Activated CD4-positive, alpha-beta T cell treated with anti-CD3 and anti-CD28 coated beads for 48 hours (primary cell): ENCODE results near the gene HOXD13.
A peak's percentile ranks its signal among the peaks of the same experiment; 100 is the strongest.

ENCODE experiments used
- DNase-seq: peaks from one replicate; pipeline ENCODE4 v3.0.0-alpha.2; 2020

HOXD13 gene

DNA sequence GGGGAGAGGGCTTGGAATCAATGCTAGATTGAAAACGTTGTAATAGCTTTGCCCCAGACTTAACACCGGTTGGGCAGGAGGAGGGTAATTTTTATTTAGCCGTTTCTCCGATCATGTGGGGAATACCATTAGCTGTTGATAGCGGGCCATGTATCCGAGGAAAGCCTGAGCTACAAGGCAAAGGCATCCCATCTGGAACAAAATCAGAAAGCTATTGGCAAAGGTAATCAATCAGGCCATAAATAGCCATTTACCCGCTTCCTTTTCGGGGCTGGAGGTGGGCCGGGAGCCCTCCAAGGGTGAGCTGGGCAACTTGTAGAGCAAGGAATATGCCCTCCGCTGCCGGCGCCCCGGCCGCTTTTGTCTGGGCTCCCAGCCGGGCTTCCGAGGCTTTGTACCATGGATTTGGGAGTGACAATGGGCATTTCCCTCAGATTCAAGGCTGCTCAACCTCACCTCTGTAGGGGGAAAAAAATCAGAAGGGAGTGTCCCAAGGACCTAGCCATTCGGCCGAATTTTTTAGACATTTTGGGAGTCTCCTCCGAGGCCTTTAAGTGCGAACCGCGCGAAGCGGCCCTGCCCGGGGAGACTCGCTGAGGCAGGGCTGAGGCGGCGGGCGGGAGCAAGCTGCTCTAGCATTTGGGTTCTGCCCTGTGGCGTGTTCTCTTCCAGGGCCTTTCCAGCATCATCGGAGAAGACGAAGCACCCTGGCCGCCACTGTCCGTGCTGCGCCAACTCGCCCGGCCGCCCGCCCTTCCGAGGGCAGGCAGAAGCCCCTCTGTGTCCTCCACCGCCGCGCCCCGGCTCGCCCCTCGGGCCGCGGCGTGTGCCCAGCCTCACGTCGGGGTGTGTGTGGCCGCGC lies 28.9 kb downstream of the HOXD13 start:
- peak; percentile 34 for DNase-seq

- no peak for DNase-seq
Measured at GRCh38 chr2:176122052-176122682, 29.6 kb downstream of the HOXD13 start.

GRCh38 chr2:176122683-176123410 lies 30.3 kb downstream of the HOXD13 start, which contains the start of gene HOXD9:
HOXD9 (plus strand) TSS chr2:176122719; CDS start chr2:176122769, 50 bp downstream.
- peak; percentile 47 for DNase-seq

DNA sequence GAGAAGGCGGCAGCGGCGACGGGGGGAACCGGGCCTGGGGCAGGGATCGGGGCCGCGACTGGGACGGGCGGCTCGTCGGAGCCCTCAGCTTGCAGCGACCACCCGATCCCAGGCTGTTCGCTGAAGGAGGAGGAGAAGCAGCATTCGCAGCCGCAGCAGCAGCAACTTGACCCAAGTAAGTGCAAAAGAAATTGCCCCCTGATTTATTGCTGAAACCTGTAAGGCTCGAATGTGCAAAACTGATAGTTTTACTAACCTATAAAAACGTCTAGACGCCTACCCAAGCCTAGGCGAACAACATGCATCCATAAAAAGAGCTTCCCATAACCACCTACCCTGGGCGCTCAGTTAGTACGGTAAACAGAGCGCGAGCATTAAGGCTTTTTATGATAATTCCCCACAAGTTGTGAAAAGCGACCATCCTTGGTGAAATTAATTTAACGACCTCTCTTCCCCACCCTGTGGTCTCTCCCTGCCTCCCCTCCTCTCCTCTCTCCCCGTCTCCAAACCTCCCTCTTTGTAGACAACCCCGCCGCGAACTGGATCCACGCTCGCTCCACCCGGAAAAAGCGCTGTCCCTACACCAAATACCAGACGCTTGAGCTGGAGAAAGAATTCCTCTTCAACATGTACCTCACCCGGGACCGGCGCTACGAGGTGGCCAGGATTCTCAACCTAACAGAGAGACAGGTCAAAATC lies 31.0 kb downstream of the HOXD13 start:
- no peak for DNase-seq

- no peak for DNase-seq
Measured at GRCh38 chr2:176124110-176124946, 31.8 kb downstream of the HOXD13 start.

DNA sequence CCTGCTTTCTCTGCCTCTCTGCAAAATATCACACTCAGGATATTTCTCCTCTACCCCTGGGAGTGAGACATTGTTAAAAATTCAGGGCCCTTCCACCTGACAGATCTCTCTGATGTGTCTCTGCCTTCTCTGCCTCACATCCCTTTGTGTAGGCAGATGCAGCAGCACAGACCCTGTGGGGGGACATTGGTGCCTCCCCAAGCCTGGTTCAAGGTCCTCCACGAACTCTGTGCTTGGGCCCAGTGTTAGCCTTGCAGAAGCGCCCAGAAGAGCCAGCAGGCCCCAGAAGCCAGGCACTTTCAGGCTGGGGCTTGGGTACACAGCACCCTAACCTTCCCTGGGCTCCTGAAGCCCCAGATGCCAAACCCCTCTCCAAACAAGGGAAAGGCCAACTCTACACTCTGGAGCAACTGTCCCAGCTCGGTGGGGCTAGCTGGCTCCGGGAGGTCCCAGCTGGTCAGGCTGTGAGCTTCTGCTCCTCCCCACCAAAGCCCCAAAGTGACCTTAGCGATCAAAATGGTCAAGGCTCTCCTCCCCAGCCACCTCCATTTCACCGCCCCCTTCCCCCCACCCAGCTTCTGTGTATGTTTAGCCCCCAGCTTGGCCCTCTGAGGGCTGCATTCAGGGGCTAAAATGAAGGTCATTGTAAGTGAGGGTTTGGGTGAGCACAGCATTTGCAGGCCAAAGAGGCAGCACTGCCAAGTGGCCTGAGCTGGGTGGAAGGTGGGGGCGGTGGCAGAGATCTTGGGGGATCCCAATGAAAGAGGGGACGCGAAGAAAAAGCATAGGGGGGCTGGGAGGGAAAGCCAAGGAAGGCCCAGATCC lies 32.6 kb downstream of the HOXD13 start:
- DNase-seq: no peak

- DNase-seq: no peak
Measured at GRCh38 chr2:176125772-176126054, 33.2 kb downstream of the HOXD13 start.

GRCh38 chr2:176126929-176127773 lies 34.6 kb downstream of the HOXD13 start:
- DNase-seq: peak; percentile 74

DNA sequence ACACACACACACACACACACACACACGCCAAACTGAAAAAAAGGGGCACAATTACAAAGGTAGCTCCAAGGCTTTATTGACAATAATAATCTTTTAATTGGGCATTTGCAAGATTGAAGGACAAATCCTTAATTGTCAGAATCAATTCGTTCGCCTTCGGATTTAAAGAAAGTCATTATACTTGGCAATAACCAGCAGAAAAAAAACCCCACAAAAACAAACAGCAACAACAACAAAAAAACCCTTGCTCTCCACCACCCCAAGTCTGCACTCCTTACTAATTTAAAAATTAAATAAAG lies 35.2 kb downstream of the HOXD13 start:
- DNase-seq: no peak

DNA sequence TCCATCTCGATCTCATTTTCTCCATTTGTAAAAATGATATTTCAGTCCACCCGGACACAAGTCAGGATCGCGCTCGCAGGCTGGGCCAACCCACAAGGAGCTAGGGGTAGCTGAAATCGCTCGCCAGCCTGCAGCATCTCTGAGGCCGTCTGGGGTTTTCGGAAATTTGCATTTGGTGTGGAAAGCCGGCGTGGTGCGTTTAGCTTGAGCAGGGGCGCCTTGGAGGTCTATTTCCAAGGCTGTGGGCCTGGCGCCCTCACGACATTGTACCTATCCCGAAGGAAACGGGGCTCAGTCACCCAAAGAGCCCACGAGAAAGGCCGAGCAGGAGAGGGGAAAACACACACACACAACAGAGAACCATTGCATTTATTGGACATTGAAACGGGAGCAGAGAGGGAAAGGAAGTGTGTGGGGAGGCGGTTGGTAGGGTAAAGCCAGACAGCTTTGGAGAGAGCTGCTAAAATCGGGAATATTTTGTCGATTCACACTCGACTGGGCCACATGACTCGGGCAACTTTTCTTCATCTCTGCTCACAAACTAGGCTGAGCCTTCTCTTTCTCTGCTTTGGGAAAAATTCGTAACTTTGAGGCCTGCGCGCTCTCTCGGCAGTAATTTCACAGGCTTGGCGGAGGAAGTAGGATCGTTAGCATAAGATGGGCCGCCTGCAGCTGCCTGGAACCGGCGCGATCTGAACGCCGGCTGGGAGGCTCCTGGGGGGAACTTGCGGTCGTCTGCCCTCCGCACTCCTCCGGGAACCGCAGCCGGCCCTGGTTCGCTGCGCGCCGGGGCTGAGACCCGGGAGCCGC lies 35.9 kb downstream of the HOXD13 start:
- no peak for DNase-seq

DNA sequence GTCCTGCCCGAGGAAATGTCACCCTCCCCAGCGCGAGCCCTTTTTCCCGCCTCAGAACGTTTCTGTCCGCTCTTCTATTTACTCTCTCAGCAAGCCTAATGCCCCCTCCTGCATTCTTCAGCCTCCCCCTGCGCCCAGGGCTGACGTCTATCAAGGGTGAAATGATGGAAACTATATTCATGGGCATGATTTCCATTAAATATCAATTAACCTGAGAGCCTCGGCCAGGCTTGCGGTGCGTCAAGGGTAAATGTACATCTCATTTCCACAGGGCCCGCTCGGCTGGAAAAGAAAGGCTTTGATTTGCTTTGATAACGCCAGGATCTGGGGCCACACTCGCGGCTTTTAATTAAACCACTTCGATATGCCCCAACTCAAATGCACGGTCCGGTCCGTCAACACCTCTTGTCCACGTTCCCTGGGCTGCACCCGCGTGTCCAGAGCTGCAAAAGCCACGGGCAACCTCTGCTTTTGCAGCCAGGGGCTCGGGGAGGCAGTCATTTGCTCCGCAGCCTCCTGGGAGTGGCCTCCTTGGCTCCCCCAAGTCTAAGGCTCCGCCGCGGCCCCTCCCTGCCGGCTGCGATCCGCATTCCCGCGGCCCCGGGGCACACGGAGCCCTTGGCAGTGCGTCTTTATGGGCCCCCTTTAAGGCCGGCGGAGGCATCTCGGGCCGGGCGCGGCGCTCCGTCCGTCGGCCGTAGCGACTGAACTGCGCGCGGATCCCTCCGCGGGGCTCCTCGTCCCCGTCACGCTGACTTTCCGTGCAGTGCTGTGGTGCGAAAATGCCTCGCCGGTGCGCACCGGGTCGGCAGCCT lies 36.7 kb downstream of the HOXD13 start, which contains the start of gene HOXD8:
TSS of gene HOXD8 (plus strand) at position 724 of the 815 bp plus-strand sequence. CDS start 662 bp downstream, outside the sequence.
- no peak for DNase-seq

- DNase-seq: no peak
Measured at GRCh38 chr2:176129813-176130146, 37.3 kb downstream of the HOXD13 start.

DNA sequence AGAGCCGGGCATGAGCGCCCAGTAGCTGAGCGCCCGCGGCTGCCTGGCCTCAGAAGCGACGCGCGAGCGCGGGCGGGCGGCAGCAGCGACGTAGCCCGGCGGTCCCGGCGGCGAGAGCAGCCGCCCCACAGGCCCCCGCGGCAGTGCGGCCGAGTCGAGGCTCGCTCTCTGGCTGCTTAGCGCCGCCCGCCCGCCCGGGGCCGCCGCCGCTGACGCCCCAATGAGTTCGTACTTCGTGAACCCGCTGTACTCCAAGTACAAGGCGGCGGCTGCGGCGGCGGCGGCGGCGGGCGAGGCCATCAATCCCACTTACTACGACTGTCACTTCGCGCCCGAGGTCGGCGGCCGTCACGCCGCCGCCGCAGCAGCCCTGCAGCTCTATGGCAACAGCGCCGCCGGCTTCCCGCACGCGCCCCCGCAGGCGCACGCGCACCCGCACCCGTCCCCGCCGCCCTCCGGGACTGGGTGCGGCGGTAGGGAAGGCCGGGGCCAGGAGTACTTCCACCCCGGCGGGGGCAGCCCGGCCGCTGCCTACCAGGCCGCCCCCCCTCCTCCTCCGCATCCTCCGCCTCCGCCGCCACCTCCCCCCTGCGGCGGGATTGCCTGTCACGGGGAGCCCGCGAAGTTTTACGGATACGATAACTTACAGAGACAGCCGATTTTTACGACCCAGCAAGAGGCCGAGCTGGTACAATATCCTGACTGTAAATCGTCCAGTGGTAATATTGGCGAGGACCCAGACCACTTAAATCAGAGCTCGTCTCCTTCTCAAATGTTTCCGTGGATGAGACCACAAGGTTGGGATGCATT lies 37.8 kb downstream of the HOXD13 start:
- DNase-seq: no peak

GRCh38 chr2:176130957-176131847 lies 38.7 kb downstream of the HOXD13 start:
- DNase-seq: no peak

DNA sequence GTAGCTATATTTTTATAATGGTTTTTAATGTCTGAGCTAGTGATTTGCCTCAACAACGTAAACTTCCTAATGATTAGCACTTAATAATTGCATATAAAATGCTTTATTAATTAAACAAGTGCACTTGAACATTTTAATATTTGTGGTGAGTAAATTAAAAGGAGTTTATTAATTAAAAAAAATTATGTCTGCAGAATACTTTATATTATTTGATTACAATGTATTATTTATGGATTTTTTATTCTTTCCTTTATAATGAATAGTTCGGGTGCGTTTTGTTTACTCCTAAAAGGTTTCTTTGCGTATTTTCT lies 39.3 kb downstream of the HOXD13 start:
- DNase-seq: no peak

GRCh38 chr2:176132205-176133171 lies 40.0 kb downstream of the HOXD13 start:
- DNase-seq: no peak
